GM13976 (cell line): Measurements from ENCODE around the gene IPO7.
"Not testable (repeated sequence)": the region's sequence is repeated elsewhere in the genome, so short reads cannot be mapped to it uniquely, and the experiment has no call there.

ENCODE experiments used
- DNase-seq: peaks from one replicate; pipeline ENCODE4 v3.0.0; 2012; ENCODE audit warnings: low spot score
- CTCF ChIP-seq: IDR thresholded peaks from 2 replicates; pipeline ENCODE4 v1.5.1; 2012; ENCODE audit warnings: borderline replicate concordance, mild to moderate bottlenecking; ENCODE audit not compliant: insufficient read depth; ENCODE audit errors: extremely low read depth, missing control alignments, control extremely low read depth
- in situ Hi-C: fragments of 300-500 bp; cut with MboI; formaldehyde crosslinking; loops from one replicate; pipeline ENCODE4 v1.12.0; 2022; ENCODE audit warnings: low sequenced_read_pairs, mixed read lengths, inconsistent platforms; ENCODE audit not compliant: unreplicated experiment

IPO7 gene

GRCh38 chr11:9399466-9399865, 15.0 kb downstream of the IPO7 start:
- in situ Hi-C loops, result no loop called here
- TF ChIP-seq CTCF, result no peak
- no peak for DNase-seq

GRCh38 chr11:9401884-9402283, 17.4 kb downstream of the IPO7 start:
- DNase-seq, in situ Hi-C loops: not testable (repeated sequence)

- in situ Hi-C loops, result no loop called here
- TF ChIP-seq CTCF, result no peak
- DNase-seq, result no peak
Measured at GRCh38 chr11:9428706-9429105, 44.3 kb downstream of the IPO7 start.

- in situ Hi-C loops, result no loop called here
- no peak for DNase-seq
- no peak for TF ChIP-seq CTCF
Measured at GRCh38 chr11:9438611-9439010, 54.2 kb downstream of the IPO7 start.

GRCh38 chr11:9446230-9446629, 61.8 kb downstream of the IPO7 start:
- DNase-seq, result no peak
- in situ Hi-C loops, result no loop called here
- no peak for TF ChIP-seq CTCF

- DNase-seq, result no peak
- in situ Hi-C loops, result no loop called here
- no peak for TF ChIP-seq CTCF
Measured at GRCh38 chr11:9448576-9449352, 64.3 kb downstream of the IPO7 start.

GRCh38 chr11:9452023-9452422, 67.6 kb downstream of the IPO7 start:
- DNase-seq, in situ Hi-C loops: not testable (repeated sequence)

GRCh38 chr11:9455722-9456121, 71.3 kb downstream of the IPO7 start:
- TF ChIP-seq CTCF, result no peak
- in situ Hi-C loops, result no loop called here
- no peak for DNase-seq
